ENCODE measurements around the gene HS3ST4. TPM values are rescaled to one million over a fixed set of nuclear protein-coding genes. Genes with fewer than 3 reads are reported as not detected.

The HS3ST4 gene
- total RNA-seq, 1 experiment from 2014 or later, result not detected

DNA sequence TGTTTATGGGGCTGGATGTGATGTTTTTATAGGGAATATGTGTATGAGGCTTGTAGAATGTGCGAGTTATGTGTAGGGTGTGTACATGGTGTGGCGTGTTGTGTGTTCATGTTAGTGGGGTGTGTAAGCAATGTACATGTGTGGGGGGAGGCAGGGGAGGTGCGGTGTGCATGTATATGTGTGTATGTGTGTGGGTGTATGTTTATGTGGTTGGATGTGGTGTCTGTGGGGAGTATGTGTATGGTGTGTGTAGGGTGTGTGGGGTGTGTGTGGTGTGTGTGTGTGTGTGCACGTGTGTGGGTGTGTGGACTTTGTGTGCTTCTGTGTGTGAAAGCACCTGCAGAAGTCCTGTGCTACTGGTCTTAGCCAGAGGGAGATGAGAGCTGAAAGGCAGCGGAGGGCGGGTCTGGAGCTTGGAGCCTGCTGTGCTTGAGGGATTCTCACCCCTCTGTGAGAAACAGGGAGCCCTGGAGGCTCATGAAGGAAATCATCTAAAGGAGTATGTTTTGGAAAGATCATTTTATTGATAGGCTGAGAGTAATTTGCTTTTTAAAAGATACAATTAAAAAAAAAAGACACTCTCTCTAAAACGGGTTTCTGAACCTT, 222.7 kb downstream of the HS3ST4 start:
- H3K27me3 ChIP-seq (ENCODE audit: insufficient read depth, low read length), result no peaks in the 10 kb centered on the region
- no peak for ATAC-seq
- no peak overlapping the region for H3K4me3 ChIP-seq (replicated peaks in 1 of 2; ENCODE audit: low read depth in 1 of 2, low read length in 2 of 2)
- RAD21 ChIA-PET (ENCODE audit: low non-redundant PET in 1 of 2, low total read pairs in 2 of 2, uncharacterized antibody in 2 of 2, unreplicated experiment in 2 of 2), result no interaction called here
- H3K9me2 ChIP-seq (ENCODE audit: insufficient read depth), result no peaks in the 10 kb centered on the region
- POLR2A ChIA-PET, result no interaction called here
- no peaks in the 10 kb centered on the region for H4K20me1 ChIP-seq (ENCODE audit: insufficient read depth)
- no peak for DNase-seq (ENCODE audit: low read depth, low spot score)
- CTCF ChIA-PET, result no interaction called here
- no peak overlapping the region for H3K27ac ChIP-seq (ENCODE audit: low read depth, low read length)
- no peak overlapping the region for H3K4me2 ChIP-seq (ENCODE audit: low read length)
- no peaks in the 10 kb centered on the region for H3K4me1 ChIP-seq (ENCODE audit: control insufficient read depth in 1 of 2, insufficient read depth in 2 of 2, low read length in 2 of 2)
- TF ChIP-seq RAD21 (IDR thresholded peaks at IDR 0.05; ENCODE audit: low read depth), result no peak
- H3K9ac ChIP-seq (ENCODE audit: low read length), result no peak overlapping the region
- intact Hi-C loops (cut with micrococcal nuclease), result no loop called here
- H3K9me3 ChIP-seq (ENCODE audit: control insufficient read depth in 1 of 2, insufficient read depth in 1 of 2, low read depth in 1 of 2, low read length in 2 of 2), result peaks cover 0 to 5% of the 10 kb centered on the region in 2 experiments; a peak in 1 of 4 replicates
- no peaks in the 10 kb centered on the region for H3K36me3 ChIP-seq (ENCODE audit: control insufficient read depth in 1 of 2, insufficient read depth in 2 of 2, low read length in 2 of 2)
- no peaks in the 10 kb centered on the region for H3K79me2 ChIP-seq (ENCODE audit: insufficient read depth, low read length)
- H2AFZ ChIP-seq (ENCODE audit: low read depth, low read length, poor library complexity, severe bottlenecking), result no peak overlapping the region
- BruUV-seq (replicated peaks), result no TSS peak

DNA sequence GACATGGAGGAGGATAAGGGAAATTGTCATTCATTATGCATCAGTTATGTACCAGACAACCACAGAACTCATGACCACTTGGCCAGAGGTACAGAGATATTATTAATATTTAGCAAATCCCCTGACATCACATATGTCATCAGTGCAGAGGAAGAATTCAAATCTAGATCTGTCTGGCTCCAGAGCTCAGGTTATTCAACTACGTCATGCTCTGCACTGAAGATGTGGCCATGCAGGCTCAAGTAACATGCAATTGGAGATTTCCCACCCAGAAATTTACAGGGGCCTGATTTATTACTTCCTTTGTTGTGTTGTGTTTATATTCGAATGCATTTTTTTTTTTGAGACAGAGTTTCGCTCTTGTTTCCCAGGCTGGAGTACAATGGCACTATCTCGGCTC, 224.3 kb downstream of the HS3ST4 start:
- Histone ChIP-seq H3K79me2 (ENCODE audit: insufficient read depth, low read length) (no peaks in the 10 kb centered on the region), H3K9ac (ENCODE audit: low read length) (no peak overlapping the region), H3K4me1 (ENCODE audit: control insufficient read depth in 1 of 2, insufficient read depth in 2 of 2, low read length in 2 of 2) (no peaks in the 10 kb centered on the region), H2AFZ (ENCODE audit: low read depth, low read length, poor library complexity, severe bottlenecking) (no peak overlapping the region), H4K20me1 (ENCODE audit: insufficient read depth) (no peaks in the 10 kb centered on the region), H3K9me2 (ENCODE audit: insufficient read depth) (no peaks in the 10 kb centered on the region), H3K4me2 (ENCODE audit: low read length) (no peak overlapping the region), H3K27me3 (ENCODE audit: insufficient read depth, low read length) (no peaks in the 10 kb centered on the region), H3K27ac (ENCODE audit: low read depth, low read length) (no peak overlapping the region), H3K9me3 (ENCODE audit: control insufficient read depth in 1 of 2, insufficient read depth in 1 of 2, low read depth in 1 of 2, low read length in 2 of 2) (peaks cover 0 to 5% of the 10 kb centered on the region in 2 experiments; a peak in 1 of 4 replicates), H3K4me3 (replicated peaks in 1 of 2; ENCODE audit: low read depth in 1 of 2, low read length in 2 of 2) (no peak overlapping the region), H3K36me3 (ENCODE audit: control insufficient read depth in 1 of 2, insufficient read depth in 2 of 2, low read length in 2 of 2) (no peaks in the 10 kb centered on the region)
- ATAC-seq (no peak), DNase-seq (ENCODE audit: low read depth, low spot score) (no peak)
- ChIA-PET RAD21 (ENCODE audit: low non-redundant PET in 1 of 2, low total read pairs in 2 of 2, uncharacterized antibody in 2 of 2, unreplicated experiment in 2 of 2) (no interaction called here), CTCF (no interaction called here), POLR2A (no interaction called here)
- no TSS peak for BruUV-seq (replicated peaks)
- intact Hi-C loops (cut with micrococcal nuclease), result no loop called here
- TF ChIP-seq TCF7L2 (IDR thresholded peaks at IDR 0.05; ENCODE audit: borderline replicate concordance, extremely low read depth, insufficient read depth, insufficient read length) (no peak), CEBPB (IDR thresholded peaks at IDR 0.05; ENCODE audit: low read depth) (no peak), EZH2 (IDR thresholded peaks at IDR 0.05) (no peak), SRF (IDR thresholded peaks at IDR 0.05; ENCODE audit: low read depth) (no peak), CTCF (IDR thresholded peaks at IDR 0.05 in 2 of 3, conservative IDR thresholded peaks at IDR 0.05 in 1 of 3; ENCODE audit: borderline replicate concordance in 1 of 3, insufficient read depth in 1 of 3, low read depth in 2 of 3, low read length in 2 of 3) (no peak), SIN3A (IDR thresholded peaks at IDR 0.05; ENCODE audit: low read depth) (no peak), ELF1 (IDR thresholded peaks at IDR 0.05; ENCODE audit: borderline replicate concordance, low read depth) (no peak), POLR2A (IDR thresholded peaks at IDR 0.05; ENCODE audit: borderline replicate concordance, extremely low read depth, insufficient read depth, insufficient read length) (no peak), CBX3 (IDR thresholded peaks at IDR 0.05; ENCODE audit: low read depth) (no peak), EGR1 (IDR thresholded peaks at IDR 0.05; ENCODE audit: low read depth) (no peak), YY1 (IDR thresholded peaks at IDR 0.05; ENCODE audit: extremely low read depth, insufficient replicate concordance, low read depth, low read length) (no peak), ZNF274 (IDR thresholded peaks at IDR 0.05; ENCODE audit: low read depth, low read length) (no peak), ZBTB33 (IDR thresholded peaks at IDR 0.05; ENCODE audit: extremely low read depth, insufficient replicate concordance, low read length) (no peak)
- TF ChIP-seq, protein P1, sequence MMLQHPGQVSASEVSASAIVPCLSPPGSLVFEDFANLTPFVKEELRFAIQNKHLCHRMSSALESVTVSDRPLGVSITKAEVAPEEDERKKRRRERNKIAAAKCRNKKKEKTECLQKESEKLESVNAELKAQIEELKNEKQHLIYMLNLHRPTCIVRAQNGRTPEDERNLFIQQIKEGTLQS (IDR thresholded peaks at IDR 0.05), result no peak

Measured in HCT116 (cell line).